ENCODE measurements around the gene BBS10. TPM values are rescaled to one million over a fixed set of nuclear protein-coding genes. Genes with fewer than 3 reads are reported as not detected.

Gene BBS10
- total and polyA plus RNA-seq, 9 of the 15 experiments (the other 6 are each of a cell fraction or from before 2014, with no cell fraction given), result 2.3 to 14.9 (median 5.9) TPM

- no peaks in the 10 kb centered on the region for H3K9me3 ChIP-seq (replicated peaks; ENCODE audit: control insufficient read depth, insufficient read depth, low read depth, low read length)
- ChIA-PET POLR2A (no interaction called here), CTCF (ENCODE audit: low intra/inter-chr PET ratio) (no interaction called here)
- peak overlapping the region; percentile 43 for H2AFZ ChIP-seq (ENCODE audit: low read depth, low read length)
- H3K27ac ChIP-seq (ENCODE audit: extremely low read depth, low read depth, low read length), result no peak overlapping the region
- no TSS peak for BruUV-seq (replicated peaks)
- peak; percentile 49 for ATAC-seq
- FAIRE-seq, result peak; percentile 51
- no peaks in the 10 kb centered on the region for H3K36me3 ChIP-seq (ENCODE audit: control insufficient read depth, insufficient read depth, low read length)
- intact Hi-C loops (cut with micrococcal nuclease) (no loop called here), in situ Hi-C loops (cut with MboI) (no loop called here)
- WGBS (ENCODE audit: insufficient coverage, low coverage, missing lambda C conversion rate), result 38% methylated on average over 6 of the region's 6 CpGs
- H3K4me3 ChIP-seq, result no peak overlapping the region
- H3K79me2 ChIP-seq (ENCODE audit: control insufficient read depth, insufficient read depth, low read length), result no peaks in the 10 kb centered on the region
- H3K9me1 ChIP-seq (ENCODE audit: control insufficient read depth, insufficient read depth, low read length), result no peaks in the 10 kb centered on the region
- H3K4me1 ChIP-seq (replicated peaks in 1 of 2; ENCODE audit: control insufficient read depth in 2 of 2, insufficient read depth in 2 of 2, low read length in 2 of 2), result peaks cover 0 to 10% of the 10 kb centered on the region in 2 experiments; a peak in 1 of 5 replicates
- peak overlapping the region; percentile 9; the same call in 1 of the 2 replicates for H3K4me2 ChIP-seq (ENCODE audit: insufficient read depth, low read length)
- no peaks in the 10 kb centered on the region for H4K20me1 ChIP-seq (replicated peaks; ENCODE audit: control insufficient read depth, insufficient read depth, low read length)
- H3K27me3 ChIP-seq (ENCODE audit: control insufficient read depth in 2 of 2, insufficient read depth in 2 of 2, low read length in 2 of 2), result no peaks in the 10 kb centered on the region
- peak in 1 of 4 experiments; percentile 28 for DNase-seq (ENCODE audit: extremely low read depth in 1 of 4, low spot score in 3 of 4)
- no peak overlapping the region for H3K9ac ChIP-seq (ENCODE audit: insufficient read depth in 1 of 2, low read depth in 2 of 2, low read length in 2 of 2)
- TF ChIP-seq ZNF41 (CRISPR knock-in tag; conservative IDR thresholded peaks at IDR 0.05), result peak; percentile 67; the same call in 1 of the 2 replicates
- TF ChIP-seq GATA2 (CRISPR knock-in tag; IDR thresholded peaks at IDR 0.05), result no peak
- no peak for TF ChIP-seq ZZZ3 (IDR thresholded peaks at IDR 0.05)
- no peak for TF ChIP-seq SMAD1 (IDR thresholded peaks at IDR 0.05; ENCODE audit: low read depth, low read length, partially characterized antibody)
- no peak for TF ChIP-seq SMARCA5 (IDR thresholded peaks at IDR 0.05)
- TF ChIP-seq PHF20 (IDR thresholded peaks at IDR 0.05; ENCODE audit: partially characterized antibody), result no peak
- TF ChIP-seq RAD21 (CRISPR knock-in tag; conservative IDR thresholded peaks at IDR 0.05 in 1 of 2, IDR thresholded peaks at IDR 0.05 in 1 of 2), result no peak
- peak; percentile 71; the same call in 1 of the 2 replicates for TF ChIP-seq BACH1 (tag; IDR thresholded peaks at IDR 0.05)
- no peak for TF ChIP-seq HOXB6 (CRISPR knock-in tag; IDR thresholded peaks at IDR 0.05; ENCODE audit: borderline replicate concordance)
- TF ChIP-seq RFX7 (CRISPR knock-in tag; IDR thresholded peaks at IDR 0.05), result no peak
- TF ChIP-seq ZNF212 (CRISPR knock-in tag; IDR thresholded peaks at IDR 0.05), result 0 out of 2 replicates have a peak, but pooled peaks have one; percentile 49
- no peak for TF ChIP-seq MAFG (tag; conservative IDR thresholded peaks at IDR 0.05)
- TF ChIP-seq TBP (optimal IDR thresholded peaks at IDR 0.05; ENCODE audit: low read depth, low read length), result no peak
- TF ChIP-seq PHB (CRISPR knock-in tag; IDR thresholded peaks at IDR 0.05), result no peak
- no peak for TF ChIP-seq TOE1 (IDR thresholded peaks at IDR 0.05; ENCODE audit: borderline replicate concordance)
- no peak for TF ChIP-seq TOE1 (CRISPR knock-in tag; IDR thresholded peaks at IDR 0.05; ENCODE audit: borderline replicate concordance, low read depth)
- TF ChIP-seq ATF4 (CRISPR knock-in tag; IDR thresholded peaks at IDR 0.05), result peak; percentile 66
- TF ChIP-seq MEIS2 (IDR thresholded peaks at IDR 0.05; ENCODE audit: partially characterized antibody), result peak; percentile 7
- no peak for TF ChIP-seq FOXJ3 (CRISPR knock-in tag; IDR thresholded peaks at IDR 0.05)
- peak; percentile 34; the same call in 1 of the 2 replicates for TF ChIP-seq NFE2 (IDR thresholded peaks at IDR 0.05; ENCODE audit: low read depth)
- TF ChIP-seq ZNF778 (CRISPR knock-in tag; IDR thresholded peaks at IDR 0.05), result no peak
- TF ChIP-seq NR2C1 (IDR thresholded peaks at IDR 0.05), result no peak
- peak; percentile 63; the same call in 1 of the 2 replicates for TF ChIP-seq NR2C1 (tag; IDR thresholded peaks at IDR 0.05)
- TF ChIP-seq GTF2B (IDR thresholded peaks at IDR 0.05; ENCODE audit: extremely low read depth, insufficient read length), result no peak
- TF ChIP-seq ERF (CRISPR knock-in tag; IDR thresholded peaks at IDR 0.05), result peak; percentile 86; the same call in 1 of the 2 replicates
- peak; percentile 59; the same call in 1 of the 2 replicates for TF ChIP-seq ZNF444 (CRISPR knock-in tag; IDR thresholded peaks at IDR 0.05)
Observed at GRCh38 chr12:76303989-76304460, 44.2 kb downstream of the BBS10 start.
